ENCODE results near the gene PGS1.
"Not testable (repeated sequence)": the region's sequence is repeated elsewhere in the genome, so short reads cannot be mapped to it uniquely, and the experiment has no call there.

The PGS1 gene

GRCh38 chr17:78450696-78451345 lies 72.4 kb downstream of the PGS1 start:
- no peak for DNase-seq

GRCh38 chr17:78451753-78452152 lies 73.3 kb downstream of the PGS1 start:
- DNase-seq: no peak

DNA sequence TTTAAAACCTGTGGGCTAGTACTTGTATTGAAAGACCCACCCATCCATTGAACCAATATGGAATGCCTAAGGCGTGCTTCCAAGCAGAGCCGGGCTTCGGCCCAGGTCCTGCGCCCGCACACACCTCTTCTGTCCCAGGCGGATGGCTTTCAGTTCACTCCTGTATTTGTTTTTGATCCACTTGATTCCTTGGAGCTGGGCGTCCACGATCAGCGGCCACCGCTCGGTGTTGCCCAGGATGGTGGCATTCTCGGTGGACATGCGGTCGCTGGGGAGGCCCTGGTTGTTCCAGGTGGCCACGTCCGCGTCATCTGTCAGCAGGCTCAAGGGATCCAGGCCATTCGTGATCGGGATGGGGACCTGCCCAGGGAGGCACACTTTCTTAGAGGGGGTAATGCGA lies 75.9 kb downstream of the PGS1 start:
- DNase-seq: no peak

DNA sequence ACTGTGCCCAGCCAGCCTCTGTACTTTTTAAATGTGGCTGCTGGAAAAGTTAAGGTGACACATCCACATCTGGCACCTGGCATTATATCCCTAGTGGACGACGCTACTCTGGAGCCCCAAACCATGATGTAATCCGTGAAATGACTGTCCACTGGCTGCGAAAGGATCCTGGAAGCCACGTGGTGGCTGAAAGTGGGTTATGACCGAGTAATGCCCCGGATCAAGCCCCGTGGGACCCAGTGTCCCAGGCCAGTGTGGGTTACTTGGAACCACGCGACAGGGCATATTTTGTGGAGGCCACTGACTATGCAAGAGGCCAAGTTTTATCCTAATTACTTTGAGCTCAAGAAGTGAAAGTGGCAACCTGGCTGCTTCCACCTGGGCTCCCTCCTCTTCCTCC lies 79.6 kb downstream of the PGS1 start:
- no peak for DNase-seq

GRCh38 chr17:78458736-78459335 lies 80.4 kb downstream of the PGS1 start:
- DNase-seq: no peak

- no peak for DNase-seq
Measured at GRCh38 chr17:78459696-78460095, 81.2 kb downstream of the PGS1 start.

- DNase-seq: no peak
Measured at GRCh38 chr17:78460176-78460675, 81.8 kb downstream of the PGS1 start.

DNA sequence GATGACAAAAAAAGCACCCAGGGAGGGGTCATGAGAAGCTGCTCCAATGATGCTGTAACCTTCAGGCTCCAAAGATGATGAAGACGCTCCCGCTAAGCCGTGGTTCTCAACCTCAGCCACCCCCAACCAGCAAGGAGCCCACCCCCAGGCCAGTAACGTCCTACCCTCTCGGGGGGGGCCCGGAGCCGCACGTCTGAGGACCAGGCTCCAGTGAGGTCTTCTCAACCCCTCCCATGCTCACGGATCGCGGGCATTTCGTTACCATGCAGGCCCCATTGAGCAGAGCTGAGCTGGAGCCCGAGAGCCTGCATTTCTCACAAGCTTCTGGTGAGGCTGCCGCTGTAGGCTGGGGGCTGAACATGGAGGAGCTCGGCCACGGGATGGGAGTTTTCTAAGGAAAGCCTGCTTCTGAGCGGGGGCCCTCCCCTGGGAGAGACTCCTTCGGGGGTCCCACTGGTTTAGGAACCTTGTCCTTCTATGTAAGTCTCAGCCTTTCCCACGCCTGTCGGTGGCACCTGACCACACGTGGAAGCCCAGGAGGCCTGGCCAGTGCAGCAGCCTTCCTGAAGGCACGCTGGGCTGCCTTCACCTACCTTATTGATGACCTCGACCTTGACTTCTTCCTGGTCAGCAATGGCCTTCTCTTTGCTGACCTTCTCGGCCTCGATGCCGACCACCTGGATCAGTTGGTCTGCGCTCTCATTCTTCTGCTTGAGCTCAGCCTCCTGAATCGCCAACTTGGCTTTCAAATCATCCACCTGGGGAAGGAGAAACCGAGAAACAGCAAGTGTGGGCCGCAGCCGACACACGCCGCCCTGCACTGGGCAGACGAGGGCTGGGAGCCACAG lies 82.7 kb downstream of the PGS1 start:
- no peak for DNase-seq

DNA sequence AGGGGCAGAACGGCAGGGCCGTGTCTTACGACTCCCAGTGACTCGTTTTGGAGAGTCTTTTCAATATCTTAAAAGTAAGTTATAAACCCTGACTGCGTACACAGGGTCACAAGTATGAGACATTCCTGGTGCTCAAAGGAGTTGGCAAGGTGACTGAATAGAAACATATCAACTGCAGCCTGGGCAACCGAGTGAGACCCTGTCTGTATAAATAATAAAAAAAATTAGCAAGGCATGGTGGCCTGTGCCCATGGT lies 83.3 kb downstream of the PGS1 start:
- DNase-seq: no peak

DNA sequence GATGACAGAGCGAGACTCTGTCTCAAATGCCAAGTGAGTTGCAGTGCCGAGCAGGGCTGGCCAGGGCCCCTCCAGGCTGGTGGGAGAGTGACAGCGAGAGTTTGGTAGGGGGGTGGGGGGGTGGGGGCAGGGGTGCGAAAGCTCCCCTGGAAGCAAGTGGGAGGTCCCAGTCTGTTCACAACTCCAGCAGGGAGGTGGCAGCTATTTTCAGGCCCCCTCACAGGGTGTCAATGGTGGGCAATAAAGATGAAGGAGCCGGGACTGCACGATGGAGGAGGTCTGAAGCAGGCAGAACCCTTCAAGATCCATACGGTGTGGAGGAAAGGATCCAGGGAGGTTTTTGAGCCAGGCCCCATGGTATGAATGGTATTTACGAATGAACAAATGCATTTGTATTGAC lies 83.7 kb downstream of the PGS1 start:
- DNase-seq: no peak

DNA sequence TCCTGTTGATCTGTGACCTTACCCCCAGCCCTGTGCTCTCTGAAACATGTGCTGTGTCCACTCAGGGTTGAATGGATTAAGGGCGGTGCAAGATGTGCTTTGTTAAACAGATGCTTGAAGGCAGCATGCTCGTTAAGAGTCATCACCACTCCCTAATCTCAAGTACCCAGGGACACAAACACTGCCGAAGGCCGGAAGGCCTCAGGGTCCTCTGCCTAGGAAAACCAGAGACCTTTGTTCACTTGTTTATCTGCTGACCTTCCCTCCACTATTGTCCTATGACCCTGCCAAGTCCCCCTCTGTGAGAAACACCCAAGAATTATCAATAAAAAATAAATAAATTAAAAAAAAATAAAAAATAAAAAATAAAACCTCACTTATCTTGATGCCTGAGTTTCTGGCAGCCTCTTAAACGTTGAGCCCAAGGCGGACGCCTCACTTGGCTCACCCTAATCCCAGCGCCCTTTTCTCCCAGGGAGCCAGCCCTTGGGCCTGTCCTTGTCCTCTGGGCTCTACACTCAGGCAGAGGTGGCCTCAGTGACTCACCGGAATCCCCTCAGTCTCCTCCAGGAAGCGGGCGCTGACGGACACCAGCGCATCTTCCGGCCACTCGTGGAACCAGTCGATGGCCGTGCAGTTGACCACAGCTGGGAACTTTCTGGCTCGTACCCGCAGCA lies 87.8 kb downstream of the PGS1 start:
- DNase-seq: not testable (repeated sequence)

DNA sequence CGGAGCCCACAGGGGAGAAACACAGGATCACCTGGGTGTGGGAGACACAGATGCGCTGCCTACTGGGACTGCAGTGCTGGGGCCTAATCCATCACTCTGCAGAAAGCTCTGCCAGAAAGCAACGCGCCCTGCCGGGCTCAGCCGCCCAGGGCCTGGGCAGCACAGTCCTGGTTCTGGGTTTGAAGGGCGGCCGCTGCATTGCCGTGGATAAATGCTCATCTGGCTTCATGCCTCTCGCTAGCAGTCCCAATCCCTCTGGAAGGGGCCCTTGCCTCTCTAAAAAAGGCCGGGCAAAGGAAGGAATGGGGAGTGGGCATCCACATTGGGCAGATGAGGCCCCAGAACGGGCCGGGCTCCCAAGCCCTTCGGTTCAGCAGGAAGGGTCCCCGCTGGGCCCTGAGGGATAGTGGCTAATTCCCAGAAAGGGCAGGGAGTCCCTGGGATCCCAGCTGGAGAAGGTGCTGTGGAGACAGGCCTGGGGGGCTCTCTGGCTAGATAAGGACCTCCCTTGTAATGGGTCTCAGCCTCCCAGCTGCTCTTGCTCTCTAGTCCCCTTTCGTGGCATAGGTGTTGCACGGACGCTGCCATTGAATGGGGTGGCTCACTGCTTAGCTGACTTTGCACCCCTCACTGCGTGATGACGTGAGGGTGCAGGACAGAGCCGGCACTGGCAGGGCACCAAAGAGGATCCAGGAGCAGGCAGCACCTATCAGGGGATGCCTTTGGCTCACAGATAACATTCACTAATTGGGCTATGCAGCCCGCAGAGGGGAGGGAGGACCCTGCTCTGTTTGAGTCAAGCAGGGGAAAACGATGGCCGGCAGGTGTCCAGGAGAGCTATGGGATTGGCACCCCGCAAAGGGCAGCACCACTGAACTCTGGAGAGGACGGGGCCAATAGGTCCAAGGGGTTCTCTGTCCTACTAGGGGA lies 88.6 kb downstream of the PGS1 start:
- no peak for DNase-seq

DNA sequence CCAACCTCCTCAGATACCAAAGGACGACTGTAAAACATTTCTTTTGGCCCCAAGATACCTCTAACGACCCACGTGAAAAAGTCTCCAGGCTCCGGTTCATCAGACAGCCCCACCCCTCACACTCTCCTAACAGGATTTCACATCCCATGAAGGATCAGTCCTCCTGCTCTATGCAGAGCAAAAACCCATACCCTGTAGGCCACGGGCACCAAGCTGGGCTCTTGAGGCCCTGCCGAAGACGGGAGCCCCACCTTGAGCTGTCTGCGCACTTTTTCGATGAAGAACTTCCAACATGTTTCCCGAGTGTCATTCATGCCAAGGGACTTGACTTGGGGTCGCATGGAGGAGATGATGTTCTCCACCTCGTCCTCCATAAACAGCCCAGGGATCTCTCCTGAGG lies 89.9 kb downstream of the PGS1 start:
- DNase-seq: no peak

DNA sequence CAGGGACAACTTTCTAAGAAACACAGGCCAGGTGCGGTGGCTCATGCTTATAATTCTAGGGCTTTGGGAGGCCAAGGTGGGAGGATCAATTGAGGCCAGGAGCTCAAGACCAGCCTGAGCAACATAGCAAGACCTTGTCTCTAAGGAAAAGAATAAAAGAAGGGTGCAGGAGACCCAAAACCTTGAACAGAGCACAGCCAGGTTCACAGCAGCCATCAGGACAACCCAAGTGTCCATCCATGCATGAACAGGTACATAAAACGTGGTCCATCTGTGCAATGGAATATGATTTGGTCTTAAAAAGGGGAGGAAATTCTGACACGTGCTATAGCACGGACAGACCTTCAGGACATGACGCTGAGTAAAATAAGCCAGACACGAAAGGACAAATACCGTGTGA lies 91.0 kb downstream of the PGS1 start:
- DNase-seq: no peak

- DNase-seq: no peak
Measured at GRCh38 chr17:78471635-78472034, 93.2 kb downstream of the PGS1 start.

- no peak for DNase-seq
Measured at GRCh38 chr17:78472035-78472905, 93.8 kb downstream of the PGS1 start.

GRCh38 chr17:78473951-78474613 lies 95.6 kb downstream of the PGS1 start:
- DNase-seq: no peak

Measured in activated CD4-positive, alpha-beta T cell treated with anti-CD3 and anti-CD28 coated beads, Interleukin-2, Interleukin-6, amounts not matched to agents 100 ng/mL and 50 ng/mL, durations not matched to agents 16 hours and 8 hours (primary cell).